Measurements from ENCODE around the gene FRMD4A.

DNA sequence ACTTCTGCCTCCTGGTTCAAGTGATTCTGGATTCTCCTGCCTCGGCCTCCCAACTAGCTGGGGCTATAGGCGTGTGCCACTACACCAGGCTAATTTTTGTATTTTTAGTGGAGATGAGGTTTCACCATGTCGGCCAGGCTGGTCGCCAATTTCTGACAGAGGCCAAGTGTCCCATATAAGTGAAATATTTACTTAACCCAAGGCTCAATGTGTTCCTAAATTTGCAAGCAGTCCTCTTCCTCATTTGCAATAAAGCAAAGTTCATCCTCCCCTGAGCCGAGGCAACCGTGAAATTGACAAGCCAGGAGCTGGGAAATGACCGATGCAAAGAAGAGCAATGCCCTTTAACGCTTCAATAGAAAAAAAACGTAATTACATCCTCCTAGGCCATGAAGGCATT is 347.7 kb downstream of the FRMD4A start:
- TF ChIP-seq, protein P1, sequence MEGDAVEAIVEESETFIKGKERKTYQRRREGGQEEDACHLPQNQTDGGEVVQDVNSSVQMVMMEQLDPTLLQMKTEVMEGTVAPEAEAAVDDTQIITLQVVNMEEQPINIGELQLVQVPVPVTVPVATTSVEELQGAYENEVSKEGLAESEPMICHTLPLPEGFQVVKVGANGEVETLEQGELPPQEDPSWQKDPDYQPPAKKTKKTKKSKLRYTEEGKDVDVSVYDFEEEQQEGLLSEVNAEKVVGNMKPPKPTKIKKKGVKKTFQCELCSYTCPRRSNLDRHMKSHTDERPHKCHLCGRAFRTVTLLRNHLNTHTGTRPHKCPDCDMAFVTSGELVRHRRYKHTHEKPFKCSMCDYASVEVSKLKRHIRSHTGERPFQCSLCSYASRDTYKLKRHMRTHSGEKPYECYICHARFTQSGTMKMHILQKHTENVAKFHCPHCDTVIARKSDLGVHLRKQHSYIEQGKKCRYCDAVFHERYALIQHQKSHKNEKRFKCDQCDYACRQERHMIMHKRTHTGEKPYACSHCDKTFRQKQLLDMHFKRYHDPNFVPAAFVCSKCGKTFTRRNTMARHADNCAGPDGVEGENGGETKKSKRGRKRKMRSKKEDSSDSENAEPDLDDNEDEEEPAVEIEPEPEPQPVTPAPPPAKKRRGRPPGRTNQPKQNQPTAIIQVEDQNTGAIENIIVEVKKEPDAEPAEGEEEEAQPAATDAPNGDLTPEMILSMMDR (IDR thresholded peaks at IDR 0.05): no peak
- no peak for TF ChIP-seq ZFX (IDR thresholded peaks at IDR 0.05; ENCODE audit: borderline replicate concordance)
